NCI-H82 treated with DMSO at 0.1 percent for 48 hours (cell line): ENCODE measurements around the gene XRCC6.
"Not testable (repeated sequence)": the region's sequence is repeated elsewhere in the genome, so short reads cannot be mapped to it uniquely, and the experiment has no call there.

Source experiments
- DNase-seq: peaks from one replicate; lab custom pipeline; 2025; ENCODE audit not compliant: unreplicated experiment; lab: John Stamatoyannopoulos, UW

XRCC6 gene

GRCh38 chr22:41621099-41621910 is at the start of gene XRCC6:
XRCC6 (plus strand) TSS chr22:41621295; CDS start chr22:41622005, 710 bp downstream.
- peak; percentile 97 for DNase-seq

GRCh38 chr22:41571786-41572185 is 49.3 kb upstream of the XRCC6 start:
- no peak for DNase-seq

GRCh38 chr22:41572305-41572704 is 48.8 kb upstream of the XRCC6 start:
- not testable (repeated sequence) for DNase-seq

- DNase-seq: no peak
These were observed 47.4 kb upstream of the XRCC6 start for GRCh38 chr22:41573677-41574076.

GRCh38 chr22:41574847-41575381 is 46.2 kb upstream of the XRCC6 start:
- DNase-seq: no peak

- no peak for DNase-seq
These were observed 45.6 kb upstream of the XRCC6 start for GRCh38 chr22:41575533-41575932.

GRCh38 chr22:41576877-41577276 is 44.2 kb upstream of the XRCC6 start:
- peak; percentile 23 for DNase-seq

GRCh38 chr22:41578114-41578513 is 43.0 kb upstream of the XRCC6 start:
- no peak for DNase-seq

- no peak for DNase-seq
These were observed 42.3 kb upstream of the XRCC6 start for GRCh38 chr22:41578818-41579217.

GRCh38 chr22:41579297-41579996 is 41.6 kb upstream of the XRCC6 start:
- DNase-seq: no peak

- DNase-seq: no peak
These were observed 41.1 kb upstream of the XRCC6 start for GRCh38 chr22:41579997-41580355.

- DNase-seq: no peak
These were observed 38.4 kb upstream of the XRCC6 start for GRCh38 chr22:41582694-41583093.

GRCh38 chr22:41584881-41585280 is 36.2 kb upstream of the XRCC6 start:
- DNase-seq: no peak

- no peak for DNase-seq
These were observed 35.2 kb upstream of the XRCC6 start for GRCh38 chr22:41585898-41586297.

GRCh38 chr22:41587347-41587723 is 33.8 kb upstream of the XRCC6 start:
- DNase-seq: no peak

GRCh38 chr22:41589391-41590241 is 31.5 kb upstream of the XRCC6 start, which contains the start of gene PMM1:
PMM1 (minus strand) TSS chr22:41589840; CDS start chr22:41589805, 35 bp downstream.
- DNase-seq: peak; percentile 97

GRCh38 chr22:41593336-41593960 is 27.6 kb upstream of the XRCC6 start:
- DNase-seq: not testable (repeated sequence)

GRCh38 chr22:41595703-41596102 is 25.4 kb upstream of the XRCC6 start:
- DNase-seq: no peak

GRCh38 chr22:41596776-41597634 is 24.1 kb upstream of the XRCC6 start:
- DNase-seq: peak; percentile 23

GRCh38 chr22:41597635-41597953 is 23.5 kb upstream of the XRCC6 start:
- no peak for DNase-seq
